ENCODE results near the gene DDC. TPM values are rescaled to one million over a fixed set of nuclear protein-coding genes. Genes with fewer than 3 reads are reported as not detected.
A peak's percentile ranks its signal among the peaks of the same experiment; 100 is the strongest.

DDC gene
- total and polyA plus RNA-seq, 2 donors: 0.29 to 2.0 TPM

DNA sequence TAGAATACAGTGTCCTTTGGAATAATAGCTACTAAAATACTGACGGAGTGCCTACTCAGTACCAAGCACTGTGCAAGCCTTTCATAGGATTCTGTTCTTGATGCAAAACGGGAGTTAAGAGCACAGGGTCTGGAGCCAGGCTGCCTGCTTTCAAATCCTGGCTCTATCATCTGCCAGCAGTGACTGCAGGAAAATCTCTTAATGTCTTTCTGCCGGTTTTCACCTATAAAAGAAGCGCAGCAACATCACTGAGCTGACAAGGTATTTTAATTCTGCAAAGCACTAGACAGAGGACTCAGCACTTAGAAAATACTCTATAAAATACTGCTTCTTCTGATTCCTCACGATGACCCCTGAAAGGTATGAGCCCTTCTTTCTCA, 115.7 kb downstream of the DDC start:
- H3K27ac ChIP-seq (ENCODE audit: low read depth): no peak overlapping the region
- H3K36me3 ChIP-seq (ENCODE audit: insufficient read depth): no peaks in the 10 kb centered on the region
- 11% methylated on average over 5 of the region's 5 CpGs for WGBS
- H3K4me3 ChIP-seq (ENCODE audit: low read depth, low read length): peak overlapping the region; percentile 63
- no peaks in the 10 kb centered on the region for H3K4me1 ChIP-seq (ENCODE audit: insufficient read depth)
- no peak for DNase-seq (ENCODE audit: extremely low spot score)

DNA sequence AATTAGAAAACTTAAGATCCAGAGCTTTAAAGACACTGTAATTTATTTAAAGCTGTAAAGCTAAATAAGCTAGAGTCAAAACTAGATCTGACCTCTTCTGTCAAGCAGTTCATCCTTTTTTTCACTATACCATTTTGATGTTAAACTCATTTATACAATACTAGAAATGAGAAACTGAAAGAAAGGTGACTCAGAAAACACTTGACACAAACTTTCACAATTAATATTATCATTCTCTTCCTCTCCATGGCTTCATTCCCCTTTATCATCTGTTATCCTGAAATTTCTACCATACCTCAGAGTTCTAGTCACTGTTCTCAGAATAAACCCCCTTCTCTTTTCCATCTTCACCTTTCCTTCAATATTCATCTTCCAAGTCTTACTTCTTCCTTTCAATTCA, 116.4 kb downstream of the DDC start:
- no peaks in the 10 kb centered on the region for H3K4me1 ChIP-seq (ENCODE audit: insufficient read depth)
- no peak overlapping the region for H3K27ac ChIP-seq (ENCODE audit: low read depth)
- no peak overlapping the region for H3K4me3 ChIP-seq (ENCODE audit: low read depth, low read length)
- H3K36me3 ChIP-seq (ENCODE audit: insufficient read depth): no peaks in the 10 kb centered on the region
- DNase-seq (ENCODE audit: extremely low spot score): no peak

GRCh38 chr7:50446542-50446960, 118.7 kb downstream of the DDC start:
- H3K4me3 ChIP-seq (ENCODE audit: low read depth, low read length): no peak overlapping the region
- no peak overlapping the region for H3K27ac ChIP-seq (ENCODE audit: low read depth)
- 78% methylated on average over 4 of the region's 4 CpGs for WGBS
- peaks cover 2% of the 10 kb centered on the region for H3K36me3 ChIP-seq (ENCODE audit: insufficient read depth)
- DNase-seq (ENCODE audit: extremely low spot score): no peak
- H3K4me1 ChIP-seq (ENCODE audit: insufficient read depth): no peaks in the 10 kb centered on the region

DNA sequence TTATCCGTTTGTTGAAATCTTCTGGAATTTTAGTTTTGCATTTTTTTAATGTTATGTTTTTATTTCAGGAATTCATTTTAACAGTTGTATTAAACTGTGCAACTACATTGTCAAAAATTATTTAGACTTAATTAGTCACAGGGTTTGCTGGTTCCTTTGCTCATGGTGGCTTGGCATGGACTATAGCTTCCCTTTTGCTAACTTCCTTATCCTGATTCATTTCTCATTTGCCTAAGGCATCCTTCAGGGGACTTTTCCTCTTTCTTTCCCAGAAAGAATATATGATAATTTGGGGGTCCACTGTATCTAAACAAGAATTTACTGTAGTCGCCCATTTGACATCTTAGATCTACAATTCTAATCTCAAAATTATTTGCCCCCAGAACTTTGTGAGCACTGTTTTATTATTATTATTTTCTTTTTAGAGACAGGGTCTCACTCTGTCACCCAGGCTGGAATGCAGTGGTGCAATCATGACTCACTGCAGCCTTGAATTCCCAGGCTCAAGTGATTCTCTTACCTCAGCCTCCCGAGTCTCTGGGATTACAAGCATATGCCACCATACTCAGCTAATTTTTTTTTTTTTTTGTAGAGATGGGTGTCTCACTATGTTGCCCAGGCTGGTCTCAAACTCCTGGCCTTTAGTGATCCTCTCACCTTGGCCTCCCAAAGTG, 128.9 kb downstream of the DDC start:
- no peaks in the 10 kb centered on the region for H3K4me1 ChIP-seq (ENCODE audit: insufficient read depth)
- 68% methylated on average over 3 of the region's 3 CpGs for WGBS
- peaks cover 2% of the 10 kb centered on the region for H3K36me3 ChIP-seq (ENCODE audit: insufficient read depth)
- H3K27ac ChIP-seq (ENCODE audit: low read depth): no peak overlapping the region
- no peak for DNase-seq (ENCODE audit: extremely low spot score)
- no peak overlapping the region for H3K4me3 ChIP-seq (ENCODE audit: low read depth, low read length)

- DNase-seq (ENCODE audit: extremely low spot score): no peak
- WGBS: 48% methylated on average over 4 of the region's 4 CpGs
- H3K27ac ChIP-seq (ENCODE audit: low read depth): no peak overlapping the region
Measured at GRCh38 chr7:50431722-50432305, 133.4 kb downstream of the DDC start.

GRCh38 chr7:50431316-50431715, 133.9 kb downstream of the DDC start:
- no peak for DNase-seq (ENCODE audit: extremely low spot score)
- Histone ChIP-seq H3K36me3 (ENCODE audit: insufficient read depth) (no peaks in the 10 kb centered on the region), H3K4me3 (ENCODE audit: low read depth, low read length) (no peak overlapping the region), H3K27ac (ENCODE audit: low read depth) (no peak overlapping the region), H3K4me1 (ENCODE audit: insufficient read depth) (no peaks in the 10 kb centered on the region)
- WGBS: 68% methylated on average over 2 of the region's 2 CpGs

More at GRCh38 chr7:50431722-50432305, 133.4 kb downstream of the DDC start:
- H3K4me1 ChIP-seq (ENCODE audit: insufficient read depth): no peaks in the 10 kb centered on the region
- no peak overlapping the region for H3K4me3 ChIP-seq (ENCODE audit: low read depth, low read length)
- H3K36me3 ChIP-seq (ENCODE audit: insufficient read depth): no peaks in the 10 kb centered on the region

GRCh38 chr7:50428911-50429310, 136.3 kb downstream of the DDC start:
- H3K36me3 ChIP-seq (ENCODE audit: insufficient read depth): no peaks in the 10 kb centered on the region
- WGBS: 82% methylated on average over 3 of the region's 3 CpGs
- no peak for DNase-seq (ENCODE audit: extremely low spot score)

DNA sequence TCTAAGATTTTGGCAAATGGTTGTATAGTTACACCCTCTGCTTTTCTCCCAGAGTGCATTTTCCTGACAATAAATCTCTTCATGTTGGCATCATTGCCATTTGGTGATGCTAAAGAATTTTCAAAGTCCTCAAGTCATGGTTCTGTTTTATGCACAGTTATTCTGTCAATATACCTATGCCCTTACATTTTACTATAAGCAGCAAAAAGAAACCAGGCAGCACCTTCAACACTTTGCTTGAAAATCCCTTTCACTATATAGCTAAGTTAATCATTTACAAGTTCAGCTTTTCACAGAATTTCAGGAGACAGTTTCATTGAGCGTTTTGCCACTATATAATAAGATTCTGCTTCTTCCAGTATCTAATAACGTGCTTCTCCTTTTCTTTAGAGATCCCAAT, 137.7 kb downstream of the DDC start:
- Histone ChIP-seq H3K4me1 (ENCODE audit: insufficient read depth) (no peaks in the 10 kb centered on the region), H3K36me3 (ENCODE audit: insufficient read depth) (no peaks in the 10 kb centered on the region), H3K27ac (ENCODE audit: low read depth) (no peak overlapping the region), H3K4me3 (ENCODE audit: low read depth, low read length) (no peak overlapping the region)
- no peak for DNase-seq (ENCODE audit: extremely low spot score)
- WGBS: 86% methylated on average over 2 of the region's 2 CpGs

More at GRCh38 chr7:50428911-50429310, 136.3 kb downstream of the DDC start:
- no peak overlapping the region for H3K4me3 ChIP-seq (ENCODE audit: low read depth, low read length)
- H3K4me1 ChIP-seq (ENCODE audit: insufficient read depth): no peaks in the 10 kb centered on the region
- no peak overlapping the region for H3K27ac ChIP-seq (ENCODE audit: low read depth)

- 92% methylated on average over 5 of the region's 5 CpGs for WGBS
Measured at GRCh38 chr7:50426280-50427045, 138.7 kb downstream of the DDC start.

GRCh38 chr7:50425318-50425717, 139.9 kb downstream of the DDC start:
- no peak overlapping the region for H3K27ac ChIP-seq (ENCODE audit: low read depth)
- DNase-seq (ENCODE audit: extremely low spot score): no peak
- no peaks in the 10 kb centered on the region for H3K4me1 ChIP-seq (ENCODE audit: insufficient read depth)
- WGBS: 83% methylated on average over 6 of the region's 6 CpGs
- H3K36me3 ChIP-seq (ENCODE audit: insufficient read depth): no peaks in the 10 kb centered on the region
- no peak overlapping the region for H3K4me3 ChIP-seq (ENCODE audit: low read depth, low read length)

More at GRCh38 chr7:50426280-50427045, 138.7 kb downstream of the DDC start:
- Histone ChIP-seq H3K4me1 (ENCODE audit: insufficient read depth) (no peaks in the 10 kb centered on the region), H3K36me3 (ENCODE audit: insufficient read depth) (no peaks in the 10 kb centered on the region), H3K27ac (ENCODE audit: low read depth) (no peak overlapping the region), H3K4me3 (ENCODE audit: low read depth, low read length) (no peak overlapping the region)
- no peak for DNase-seq (ENCODE audit: extremely low spot score)

- WGBS: 82% methylated on average over 4 of the region's 4 CpGs
- Histone ChIP-seq H3K4me1 (ENCODE audit: insufficient read depth) (no peaks in the 10 kb centered on the region), H3K4me3 (ENCODE audit: low read depth, low read length) (no peak overlapping the region), H3K36me3 (ENCODE audit: insufficient read depth) (no peaks in the 10 kb centered on the region), H3K27ac (ENCODE audit: low read depth) (no peak overlapping the region)
- DNase-seq (ENCODE audit: extremely low spot score): no peak
Measured at GRCh38 chr7:50423860-50424259, 141.3 kb downstream of the DDC start.

DNA sequence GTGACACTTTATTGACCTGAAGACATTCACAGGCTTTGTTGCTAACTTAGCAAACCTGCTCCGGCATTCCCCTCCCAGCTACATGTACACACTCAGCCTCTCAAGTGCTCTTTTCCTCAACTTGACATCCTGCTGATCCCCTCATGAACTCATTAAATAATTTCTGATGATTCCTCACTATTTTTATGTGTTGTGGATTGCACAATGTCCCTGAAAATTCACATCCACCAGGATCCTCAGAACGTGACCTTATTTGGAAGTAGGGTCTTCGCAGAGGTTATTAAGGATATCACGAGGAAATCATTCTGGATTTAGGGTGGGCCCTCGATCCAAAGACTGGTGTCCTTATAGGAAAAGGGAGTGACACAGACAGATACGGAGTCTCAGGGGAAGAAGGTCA, 142.3 kb downstream of the DDC start:
- H3K36me3 ChIP-seq (ENCODE audit: insufficient read depth): no peaks in the 10 kb centered on the region
- no peak for DNase-seq (ENCODE audit: extremely low spot score)
- no peak overlapping the region for H3K4me3 ChIP-seq (ENCODE audit: low read depth, low read length)
- no peaks in the 10 kb centered on the region for H3K4me1 ChIP-seq (ENCODE audit: insufficient read depth)
- 87% methylated on average over 6 of the region's 6 CpGs for WGBS
- no peak overlapping the region for H3K27ac ChIP-seq (ENCODE audit: low read depth)

DNA sequence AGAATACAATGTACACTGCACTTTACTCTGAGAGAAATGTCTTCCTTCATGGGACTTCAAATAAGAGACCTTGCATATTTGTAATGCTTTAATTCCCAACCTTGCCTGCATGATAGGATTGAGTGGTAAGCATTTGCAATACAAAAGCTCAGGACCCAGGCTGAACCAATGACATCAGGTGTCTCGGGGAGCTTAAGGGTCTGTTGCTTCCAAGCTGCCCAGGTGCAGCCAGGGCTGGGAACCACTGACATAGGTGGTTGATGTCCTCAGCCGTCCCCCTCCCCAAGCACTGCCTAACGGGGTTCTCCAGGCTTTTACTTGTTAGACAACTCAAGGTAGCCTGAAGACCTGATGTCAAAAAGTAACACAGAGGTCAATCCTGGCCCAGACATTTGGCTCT, 144.2 kb downstream of the DDC start:
- Histone ChIP-seq H3K36me3 (ENCODE audit: insufficient read depth) (no peaks in the 10 kb centered on the region), H3K4me3 (ENCODE audit: low read depth, low read length) (no peak overlapping the region), H3K27ac (ENCODE audit: low read depth) (no peak overlapping the region), H3K4me1 (ENCODE audit: insufficient read depth) (no peaks in the 10 kb centered on the region)
- 68% methylated on average over 3 of the region's 3 CpGs for WGBS
- no peak for DNase-seq (ENCODE audit: extremely low spot score)

All from urinary bladder (tissue), 4 donors.